Stimulated activated CD4-positive, alpha-beta T cell treated with anti-CD3 and anti-CD28 coated beads, TNF-alpha, amount 100 ng/mL, for 4 hours (primary cell): ENCODE results near the gene RNF130.

ENCODE experiments used
- DNase-seq, 3 experiments: peaks; one replicate each; pipeline ENCODE4 v3.0.0-alpha.2; 2020; ENCODE audit warnings: low read depth in 3 of 3

Gene RNF130

DNA sequence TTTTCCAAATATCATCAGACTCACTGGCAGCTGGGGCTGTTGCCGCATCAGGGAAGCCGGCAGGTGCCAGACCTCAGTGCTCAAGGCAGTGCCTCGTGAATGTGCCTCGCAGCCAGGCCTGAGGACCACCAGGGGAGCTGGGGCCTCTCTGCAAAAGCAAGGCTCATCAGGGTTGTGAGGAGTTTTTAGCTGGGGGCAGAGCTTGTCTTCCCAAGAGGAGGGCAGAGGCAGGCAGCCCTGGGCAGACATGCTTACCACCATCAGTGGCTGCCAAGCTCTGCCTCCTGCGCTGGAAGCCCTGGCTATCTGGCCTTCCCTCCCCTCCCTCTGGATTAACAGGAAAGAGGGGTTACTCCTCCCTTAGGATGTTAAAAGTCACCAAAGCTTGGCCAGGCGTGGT is 155.0 kb downstream of the RNF130 start:
- no peak for DNase-seq

DNA sequence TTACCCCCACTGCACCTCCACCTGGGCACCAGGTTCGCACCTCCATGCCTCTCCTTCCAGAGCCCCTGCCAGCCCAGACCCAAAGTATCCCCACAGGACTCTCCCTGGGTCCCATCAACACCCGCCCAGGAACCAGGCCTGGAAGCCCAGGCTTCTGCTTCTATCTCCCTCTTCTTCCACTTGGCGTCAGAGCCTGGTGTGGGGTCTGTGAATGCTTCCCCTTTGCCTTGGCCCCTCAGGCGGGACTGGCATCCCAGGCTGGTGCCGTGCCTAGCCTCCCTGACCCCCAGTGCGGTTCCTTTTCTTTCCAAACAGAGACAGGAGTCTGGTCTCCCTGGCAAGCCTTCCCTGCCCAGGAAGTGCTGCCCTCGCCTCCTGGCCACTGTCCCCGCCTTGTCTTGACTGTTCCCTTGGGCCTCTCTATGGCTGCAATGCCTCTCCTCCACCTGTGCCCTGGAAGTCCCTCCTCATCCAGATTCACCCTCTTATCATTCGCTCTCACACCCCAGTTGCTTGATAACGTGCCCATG is 156.1 kb downstream of the RNF130 start:
- DNase-seq = no peak

DNA sequence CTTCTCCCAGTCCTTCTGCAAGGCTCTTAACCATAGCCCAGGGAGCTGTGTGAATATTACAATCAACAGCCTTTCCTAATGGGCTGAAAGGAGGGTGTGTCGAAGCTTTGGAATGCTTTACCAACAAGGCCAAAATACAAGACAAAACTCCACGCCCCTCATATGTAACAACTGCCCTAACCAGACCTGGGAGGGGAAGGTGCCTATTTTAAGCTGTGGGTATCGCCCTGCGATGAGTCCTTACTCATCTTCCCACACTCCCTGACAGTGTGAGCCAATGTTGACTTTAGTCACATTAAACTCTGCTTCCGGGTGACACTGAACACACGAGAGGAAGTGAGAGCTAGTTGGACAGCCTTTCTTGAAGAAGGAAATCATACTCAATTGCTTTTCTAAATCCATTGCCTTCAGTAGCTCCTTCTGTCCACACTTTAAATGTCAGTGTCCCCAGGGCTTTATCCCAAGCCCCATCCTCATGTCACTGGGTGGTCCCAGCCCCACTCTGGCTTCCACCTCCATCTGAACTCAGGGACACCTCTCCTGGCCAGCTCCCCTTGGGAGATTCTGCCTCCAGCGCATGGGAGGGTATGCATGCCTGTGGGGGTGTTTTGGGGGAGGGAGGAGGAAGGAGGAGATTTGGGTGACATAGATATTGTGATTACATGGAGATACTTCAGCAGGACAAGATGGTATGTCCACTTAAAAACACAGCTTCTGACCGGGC is 157.4 kb downstream of the RNF130 start:
- no peak for DNase-seq

DNA sequence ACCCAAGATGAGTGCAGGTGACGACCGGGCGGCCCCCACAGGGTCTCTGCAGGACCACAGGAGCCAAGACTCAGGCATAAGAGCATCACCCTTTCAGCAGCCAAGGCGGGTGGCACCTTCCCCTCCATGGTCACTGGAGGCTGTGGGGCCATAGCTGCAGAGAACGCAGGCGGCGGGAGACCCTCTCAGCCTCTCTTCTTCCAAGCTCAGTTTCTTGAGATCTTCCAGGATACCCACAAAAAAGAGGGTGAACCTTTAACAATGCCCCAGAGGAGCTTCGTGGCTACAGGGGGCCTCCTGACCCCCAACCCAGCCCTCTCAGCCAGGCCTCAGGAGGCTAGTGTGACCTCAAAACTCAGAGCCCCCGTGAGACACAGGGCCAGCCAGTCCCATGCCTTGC is 158.1 kb downstream of the RNF130 start:
- DNase-seq = no peak

DNA sequence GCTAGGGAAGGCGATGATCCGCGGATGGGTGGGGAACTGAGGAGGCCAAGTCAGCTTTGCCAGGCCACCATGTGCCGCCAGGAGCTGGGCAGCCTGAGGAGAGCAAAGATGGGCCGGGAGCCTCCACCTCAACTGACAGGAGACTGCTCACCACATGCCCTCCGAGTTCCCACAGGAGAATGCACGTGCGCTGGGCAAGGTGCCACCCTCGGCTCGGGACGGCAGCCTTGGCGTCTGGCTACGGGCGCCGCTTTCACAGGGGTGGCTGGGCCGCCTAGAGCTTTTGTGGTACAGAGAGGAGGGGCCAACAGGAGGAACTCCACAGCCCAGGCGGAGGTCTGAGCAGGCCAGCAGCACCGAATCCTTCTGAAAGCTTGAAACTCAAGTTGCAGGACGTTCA is 158.6 kb downstream of the RNF130 start:
- DNase-seq = no peak

DNA sequence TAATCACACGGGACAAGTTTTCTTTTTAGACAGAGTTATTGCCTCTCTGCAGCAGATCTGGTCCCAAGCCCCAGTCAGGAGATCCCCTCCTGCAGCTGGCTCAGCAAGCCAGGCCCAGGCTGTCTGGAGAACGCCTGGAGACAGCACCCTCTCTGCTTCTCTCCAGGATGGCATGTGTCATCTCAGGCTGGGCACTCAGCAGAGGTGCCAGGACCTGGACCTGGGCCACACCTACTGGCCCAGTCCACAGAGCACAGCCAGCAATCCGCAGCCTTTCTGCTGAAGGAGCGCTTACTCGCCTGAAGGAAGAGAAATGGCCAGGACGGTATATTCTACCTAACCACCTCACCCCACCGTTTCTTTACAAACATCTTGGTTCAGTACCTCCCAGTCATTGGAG is 159.2 kb downstream of the RNF130 start:
- DNase-seq = no peak

DNA sequence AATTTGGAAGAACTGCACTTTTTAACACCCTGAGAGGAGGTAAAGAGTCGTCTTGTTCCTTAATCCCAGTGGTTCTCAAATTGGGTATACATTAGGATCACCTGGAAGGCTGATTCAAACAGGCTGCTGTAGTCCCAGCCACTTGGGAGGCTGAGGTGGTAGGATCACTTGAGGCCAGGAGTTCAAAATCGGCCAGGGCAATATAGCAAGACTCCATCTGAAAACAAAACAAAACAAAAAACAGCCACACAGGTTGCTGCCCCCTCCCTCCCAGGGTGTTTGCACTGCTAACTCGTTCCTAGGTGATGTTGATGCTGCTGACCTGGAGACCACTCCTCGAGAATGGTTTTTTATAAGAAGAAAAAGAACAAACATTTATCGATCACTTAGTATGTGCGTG is 162.3 kb downstream of the RNF130 start:
- DNase-seq = no peak

DNA sequence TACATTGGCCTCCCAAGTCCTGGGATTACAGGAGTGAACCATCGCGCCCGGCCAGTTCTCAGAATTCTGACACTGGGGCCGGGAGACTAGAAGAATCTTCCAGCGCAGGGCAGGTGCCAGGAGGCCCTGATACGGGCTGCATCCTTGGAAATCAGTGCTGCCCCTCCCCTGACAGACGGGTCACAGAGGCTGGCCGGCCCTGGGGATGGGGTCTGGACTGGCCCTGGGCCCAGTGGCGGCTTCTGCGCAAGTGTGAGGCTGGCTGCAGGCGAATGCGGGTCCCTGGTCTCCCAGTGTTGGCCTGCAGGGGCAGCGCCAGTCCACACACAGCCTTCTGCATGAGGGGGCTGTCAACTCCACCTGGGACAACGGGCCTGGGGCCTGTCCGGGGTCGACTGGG is 163.0 kb downstream of the RNF130 start:
- no peak for DNase-seq

DNA sequence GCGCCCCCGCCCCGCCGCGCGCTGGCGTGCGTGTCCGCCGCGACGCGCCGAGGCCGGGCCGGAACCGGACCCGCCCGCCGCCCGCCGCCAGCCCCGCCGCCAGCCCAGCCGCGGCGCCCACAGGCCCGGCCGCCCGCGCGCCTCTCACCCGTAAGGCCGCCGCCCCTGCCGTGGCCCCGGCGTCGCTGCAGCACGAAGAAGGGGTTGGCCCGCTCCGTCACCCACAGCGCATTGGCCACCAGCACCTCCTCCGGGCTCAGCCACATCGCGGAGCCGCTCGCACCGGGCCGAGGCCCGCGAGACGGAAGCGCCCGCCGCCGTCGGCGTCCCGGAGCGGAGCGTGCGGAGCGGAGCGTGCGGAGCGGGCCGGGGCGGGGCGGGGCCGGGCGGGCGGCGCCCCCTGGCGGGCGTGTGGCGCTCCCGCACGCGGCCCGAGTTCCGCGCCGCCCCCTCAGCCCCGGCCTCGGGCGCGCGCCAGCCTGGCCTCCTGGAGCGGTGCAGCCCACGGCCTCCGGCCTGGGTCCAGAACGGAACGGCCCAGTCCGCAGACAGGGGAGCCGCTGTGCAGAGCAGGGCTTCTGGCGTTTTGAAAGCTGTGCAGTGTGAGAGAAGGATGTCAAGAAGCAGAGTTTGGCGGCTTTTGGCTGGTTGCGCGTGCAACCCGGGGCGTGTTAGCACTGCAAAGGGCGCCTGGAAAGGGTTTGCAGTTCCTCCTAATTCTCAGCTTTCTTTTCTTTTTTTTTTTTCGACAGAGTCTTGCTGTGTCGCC is 163.8 kb downstream of the RNF130 start, which contains the start of gene TBC1D9B:
TSS of gene TBC1D9B (minus strand) at position 342 of the 769 bp plus-strand sequence. CDS start at position 266, 76 bp downstream.
- DNase-seq = peak; percentile 47 to 68 (median 50)

DNA sequence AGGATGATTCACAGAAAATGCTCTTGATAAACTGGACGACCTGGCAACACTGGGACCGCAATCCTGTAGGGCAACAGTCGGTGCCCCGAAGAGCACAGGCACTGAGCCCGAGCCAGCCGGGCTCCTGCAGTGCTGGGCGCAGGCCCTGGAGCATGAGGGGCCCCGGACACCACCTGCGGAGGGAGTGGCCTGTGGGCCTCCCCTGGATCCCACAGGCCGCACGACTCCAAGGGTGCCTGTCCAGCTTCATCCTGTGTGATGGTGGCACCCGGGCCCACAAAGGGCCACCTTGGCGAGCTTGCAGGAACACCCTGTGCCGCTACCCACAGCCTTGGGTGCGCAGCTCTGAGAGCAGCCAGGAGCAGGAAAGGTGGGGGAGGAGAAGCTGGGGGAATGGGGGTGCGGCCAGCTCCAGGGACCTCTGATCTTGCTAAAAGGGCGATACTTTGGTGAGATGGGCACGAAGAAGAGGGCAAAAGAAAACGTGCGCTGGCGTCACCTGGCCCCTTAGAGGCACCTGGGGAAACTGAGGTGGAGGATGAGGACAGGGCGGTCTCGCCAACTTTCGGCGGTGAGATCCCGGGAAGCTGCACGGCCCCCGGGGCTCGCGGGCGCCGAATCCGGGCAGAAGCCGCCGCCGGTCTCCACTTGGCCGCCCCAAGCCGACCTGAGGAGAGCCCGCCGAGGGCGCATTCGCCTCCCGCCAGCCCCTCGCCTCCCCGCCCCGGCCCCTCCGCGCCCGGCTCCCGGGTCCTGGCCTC is 164.6 kb downstream of the RNF130 start:
- peak in 1 of 3 experiments; percentile 14 for DNase-seq

DNA sequence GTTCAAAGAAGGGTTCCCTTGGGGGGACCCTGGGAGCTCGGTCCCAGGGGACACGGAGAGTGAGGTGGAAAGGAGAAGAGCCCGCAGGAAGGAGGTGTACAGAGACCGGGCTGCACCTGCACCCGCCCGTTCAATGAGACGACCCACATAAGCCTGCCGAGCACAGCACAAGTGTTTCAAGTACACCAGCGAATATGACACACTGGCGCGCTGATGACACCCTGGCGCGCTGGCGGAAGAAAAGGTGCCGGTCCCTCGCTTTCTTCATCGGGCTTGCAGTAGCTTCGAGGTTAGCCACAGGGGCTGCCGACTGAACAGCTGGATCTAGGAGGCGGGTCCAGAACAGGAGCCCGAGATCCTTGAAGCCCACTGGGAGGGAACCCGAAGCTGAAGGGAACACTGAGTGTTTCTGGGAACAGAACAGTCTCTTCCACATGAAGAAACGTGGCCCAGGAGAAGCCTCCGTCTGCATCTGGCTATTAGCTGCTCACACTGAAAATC is 165.2 kb downstream of the RNF130 start:
- no peak for DNase-seq

DNA sequence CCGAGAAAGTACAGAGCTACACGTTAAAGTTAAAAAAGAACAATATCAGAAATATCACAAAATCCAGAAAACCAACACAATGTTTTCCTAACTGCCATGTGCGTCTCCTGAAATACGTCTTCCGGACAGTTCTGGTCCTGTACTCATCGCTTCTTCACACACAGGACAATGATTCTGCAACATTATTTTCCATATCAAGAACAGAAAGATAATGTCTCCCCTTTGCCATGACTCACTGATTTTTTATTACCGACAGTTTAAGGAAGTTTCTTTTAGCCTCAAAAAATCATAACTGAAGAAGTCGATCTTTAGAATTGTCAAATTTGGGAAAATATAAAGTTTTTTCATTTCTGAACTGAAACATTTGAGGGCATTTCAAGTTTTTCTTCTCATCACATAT is 166.4 kb downstream of the RNF130 start:
- no peak for DNase-seq
